GM12878 (cell line): ENCODE results near the gene JMY. TPM values are rescaled to one million over a fixed set of nuclear protein-coding genes. Genes with fewer than 3 reads are reported as not detected.

Source experiments
- ATAC-seq: fragments of 200-7000 bp; cut with Tn5 transposase; 3 replicates; pipeline ENCODE4 v1.9.1; 2020; ENCODE audit warnings: mild to moderate bottlenecking, moderate library complexity
- BruUV-seq: library from RNA; stranded (reverse); fragments of 400-500 nt; replicated peaks from 2 replicates; lab custom pipeline; 2021; lab: Mats Ljungman, UMichigan
- CTCF ChIA-PET: fragments of 300-600 bp; sonication (Branson Sonifier 250); formaldehyde crosslinking; extraction: SDS; loops from one replicate; lab custom pipeline; 2021; ENCODE audit warnings: inconsistent platforms; lab: Yijun Ruan, JAX
- POLR2A ChIA-PET: fragments of 350-600 bp; formaldehyde crosslinking; extraction: SDS; loops from one replicate; lab custom pipeline; 2021; ENCODE audit warnings: inconsistent platforms; lab: Charles Lee
- RAD21 ChIA-PET: fragments of 300-600 bp; sonication (Branson Sonifier 250); formaldehyde crosslinking; loops from one replicate; lab custom pipeline; 2023; ENCODE audit warnings: antibody characterized with exemption; ENCODE audit not compliant: unreplicated experiment; lab: Charles Lee
- SMC1A ChIA-PET: fragments of 300-600 bp; sonication (Branson Sonifier 250); formaldehyde crosslinking; loops from one replicate; lab custom pipeline; 2023; ENCODE audit not compliant: unreplicated experiment, uncharacterized antibody; lab: Charles Lee
- DNase-seq: peaks from one replicate; pipeline ENCODE4 v3.0.0-alpha.2; 2011; ENCODE audit warnings: low read depth, low spot score
- FAIRE-seq: peaks from 3 replicates; lab custom pipeline; 2011; peaks lifted over from hg19 to GRCh38; lab: Jason Lieb, UNC
- H2AFZ ChIP-seq: 2 replicates; pipeline ENCODE4 v1.6.0; 2011; ENCODE audit warnings: low read depth, low read length, control low read depth; ENCODE audit not compliant: control insufficient read depth
- H3K27ac ChIP-seq: 2 replicates; pipeline ENCODE4 v1.5.1; 2011; ENCODE audit warnings: control low read depth; ENCODE audit not compliant: control insufficient read depth, insufficient read depth
- H3K27me3 ChIP-seq, 2 experiments: replicated peaks in 1 of 2; 2 replicates each; pipeline versions ENCODE4 v1.6.0 to v1.6.1; 2011; ENCODE audit warnings: low read length in 1 of 2; ENCODE audit not compliant: control insufficient read depth in 2 of 2, insufficient read depth in 2 of 2
- H3K36me3 ChIP-seq, 2 experiments: 2 replicates each; pipeline ENCODE4 v1.5.1; 2011; ENCODE audit warnings: low read length in 1 of 2; ENCODE audit not compliant: control insufficient read depth in 2 of 2, insufficient read depth in 2 of 2
- H3K4me1 ChIP-seq: 2 replicates; pipeline ENCODE4 v1.6.1; 2011; ENCODE audit warnings: mild to moderate bottlenecking, low read length, moderate library complexity, mixed read lengths; ENCODE audit not compliant: control insufficient read depth, insufficient read depth
- H3K4me2 ChIP-seq: 2 replicates; pipeline ENCODE4 v1.6.0; 2011; ENCODE audit warnings: control low read depth; ENCODE audit not compliant: control insufficient read depth, insufficient read depth
- H3K4me3 ChIP-seq: fragments of 200-600 bp; sonication (generic); 2 replicates; pipeline ENCODE4 v1.5.1; 2016
- H3K79me2 ChIP-seq: 2 replicates; pipeline ENCODE4 v1.6.0; 2011; ENCODE audit warnings: low read length; ENCODE audit not compliant: control insufficient read depth, insufficient read depth
- H3K9ac ChIP-seq: 2 replicates; pipeline ENCODE4 v1.8.0; 2011; ENCODE audit warnings: low read length, control low read depth, mixed read lengths; ENCODE audit not compliant: control insufficient read depth, insufficient read depth
- H3K9me3 ChIP-seq: replicated peaks from 3 replicates; pipeline ENCODE4 v1.5.1; 2011; ENCODE audit warnings: mild to moderate bottlenecking, low read length; ENCODE audit not compliant: control insufficient read depth, insufficient read depth
- H4K20me1 ChIP-seq: 2 replicates; pipeline ENCODE4 v1.6.0; 2011; ENCODE audit not compliant: control insufficient read depth, insufficient read depth
- ATF7 ChIP-seq: fragments of 450-650 bp; IDR thresholded peaks from 2 replicates; pipeline ENCODE4 v1.6.1; 2016; ENCODE audit warnings: low read depth, mild to moderate bottlenecking
- BCL11A ChIP-seq: IDR thresholded peaks from 2 replicates; pipeline ENCODE4 v1.6.1; 2011; ENCODE audit warnings: low read depth, low read length
- CBX3 ChIP-seq: fragments of 200-600 bp; sonication (generic); IDR thresholded peaks from 2 replicates; pipeline ENCODE4 v1.6.1; 2016; ENCODE audit warnings: low read depth, borderline replicate concordance
- E4F1 ChIP-seq: fragments of 450-650 bp; IDR thresholded peaks from 2 replicates; pipeline ENCODE4 v1.6.1; 2018; ENCODE audit warnings: borderline replicate concordance, mild to moderate bottlenecking; ENCODE audit not compliant: partially characterized antibody
- EGR1 ChIP-seq, 2 experiments: IDR thresholded peaks; 1 replicate in 1 of 2; 2 replicates in 1 of 2; pipeline ENCODE4 v1.6.1; 2011 to 2012; ENCODE audit warnings: low read depth in 2 of 2, low read length in 2 of 2, borderline replicate concordance in 1 of 2, mild to moderate bottlenecking in 1 of 2, moderate library complexity in 1 of 2
- MAX ChIP-seq: IDR thresholded peaks from 2 replicates; pipeline ENCODE4 v1.6.1; 2012; ENCODE audit warnings: low read depth, low read length, improper control_type of control experiment
- RBBP5 ChIP-seq: fragments of 200-600 bp; sonication (generic); conservative IDR thresholded peaks from 2 replicates; pipeline ENCODE4 v1.6.1; 2016
- TCF7 ChIP-seq: IDR thresholded peaks from 2 replicates; pipeline ENCODE4 v1.6.1; 2014; ENCODE audit warnings: antibody characterized with exemption, borderline replicate concordance
- ZZZ3 ChIP-seq: IDR thresholded peaks from 2 replicates; pipeline ENCODE4 v1.6.1; 2011; ENCODE audit warnings: low read depth; ENCODE audit not compliant: control insufficient read depth, insufficient read length
- WGBS: methylation state at CpG from one replicate; pipeline ENCODE4 v1.1.6; 2016; ENCODE audit warnings: low lambda C conversion rate; ENCODE audit not compliant: insufficient replicate concordance, insufficient coverage; ENCODE audit errors: missing lambda C conversion rate; 5-methylcytosine and 5-hydroxymethylcytosine counted together
- in situ Hi-C: fragments of 300-500 bp; cut with MboI; formaldehyde crosslinking; loops from 9 replicates; pipeline ENCODE4 v1.14.3; 2018; ENCODE audit warnings: mixed read lengths
- intact Hi-C: fragments of 100-400 bp; cut with micrococcal nuclease; formaldehyde crosslinking; loops from one replicate; pipeline ENCODE4 v1.14.2; 2022; ENCODE audit not compliant: unreplicated experiment
- polyA plus RNA-seq, 11 experiments: library from polyadenylated mRNA; depleted of rRNA in 4 of 11; unstranded in 6 of 11; stranded (reverse) in 5 of 11; fragments of >200 nt; fragmentation: Nextera tagmentation in 4 of 11; fragmentation: Illumina TruSeq in 1 of 11; extraction: Ambion mirVana in 4 of 11; extraction: Trizol in 1 of 11; gene quantifications; 1 replicate in 1 of 11; 2 replicates in 10 of 11; pipeline versions ENCODE4 v1.2.1 to v1.2.3, GENCODE V29; 2011 to 2016; ENCODE audit warnings: inconsistent platforms in 2 of 11, missing spikeins in 2 of 11, low read depth in 1 of 11
- total RNA-seq, 4 experiments: library from RNA; depleted of rRNA in 3 of 4; stranded (reverse); fragments of >200 nt in 3 of 4; fragmentation: Illumina TruSeq in 1 of 4; extraction: Trizol in 1 of 4; gene quantifications; 2 replicates each; pipeline versions ENCODE4 v1.2.1 to v1.2.3, GENCODE V29; 2013 to 2021

JMY gene
- total and polyA plus RNA-seq, 10 of the 15 experiments (the other 5 are each of a cell fraction or from before 2014, with no cell fraction given): 0.63 to 4.8 (median 2.4) TPM

GRCh38 chr5:79257314-79257713, 21.4 kb downstream of the JMY start:
- H3K27me3 ChIP-seq: no peaks in the 10 kb centered on the region
- TF ChIP-seq TCF7 (no peak), ZZZ3 (no peak), RBBP5 (no peak), CBX3 (no peak), BCL11A (no peak), MAX (no peak), E4F1 (no peak), ATF7 (no peak), EGR1 (IDR thresholded peaks at IDR 0.05; ENCODE audit: borderline replicate concordance in 1 of 2, low read depth in 2 of 2, low read length in 2 of 2) (no peak)
- TF ChIP-seq, all 136 proteins: peak for 0
- Histone ChIP-seq H3K4me1 (peaks cover 17% of the 10 kb centered on the region), H3K4me2 (no peak overlapping the region), H3K27ac (no peak overlapping the region), H2AFZ (no peak overlapping the region), H3K9me3 (no peaks in the 10 kb centered on the region), H4K20me1 (no peaks in the 10 kb centered on the region), H3K79me2 (peaks cover 5% of the 10 kb centered on the region), H3K4me3 (no peak overlapping the region), H3K36me3 (no peaks in the 10 kb centered on the region; a peak in 1 of 4 replicates), H3K9ac (no peak overlapping the region)
- ChIA-PET SMC1A (interaction anchor here (2.2 kb wide), 1 partner anchor 205 kb away, joined by 7 read pairs; no protein-coding TSS in a partner anchor), POLR2A (no interaction called here), RAD21 (interaction anchor here (0.7 kb wide), 1 partner anchor 838 kb away, joined by 3 read pairs; no protein-coding TSS in a partner anchor), CTCF (interaction anchor here (0.5 to 2.3 kb wide), 9 partner anchors 12 to 298 kb away, joined by 3 to 23 read pairs (median 4); no protein-coding TSS in a partner anchor)
- WGBS: 80% methylated on average over 6 of the region's 6 CpGs
- FAIRE-seq: no peak
- in situ Hi-C loops (no loop called here), intact Hi-C loops (no loop called here)
- BruUV-seq: no TSS peak
- DNase-seq: no peak
- ATAC-seq: no peak
